ENCODE data around the gene LDLRAD2.

LDLRAD2 gene

GRCh38 chr1:21864730-21865129 is 52.7 kb downstream of the LDLRAD2 start:
- no peak for DNase-seq

GRCh38 chr1:21865609-21865942 is 53.5 kb downstream of the LDLRAD2 start:
- DNase-seq, result no peak

- DNase-seq, result peak; percentile 41
Observed at GRCh38 chr1:21865943-21866706, 54.1 kb downstream of the LDLRAD2 start.

GRCh38 chr1:21866707-21867043 is 54.6 kb downstream of the LDLRAD2 start:
- DNase-seq, result no peak

GRCh38 chr1:21867451-21867996 is 55.5 kb downstream of the LDLRAD2 start:
- DNase-seq, result no peak

- DNase-seq, result no peak
Observed at GRCh38 chr1:21868482-21868881, 56.4 kb downstream of the LDLRAD2 start.

- no peak for DNase-seq
Observed at GRCh38 chr1:21868941-21869454, 56.9 kb downstream of the LDLRAD2 start.

GRCh38 chr1:21869620-21870121 is 57.6 kb downstream of the LDLRAD2 start:
- no peak for DNase-seq

- no peak for DNase-seq
Observed at GRCh38 chr1:21870611-21871010, 58.5 kb downstream of the LDLRAD2 start.

- no peak for DNase-seq
Observed at GRCh38 chr1:21871943-21872342, 59.9 kb downstream of the LDLRAD2 start.

GRCh38 chr1:21872445-21873079 is 60.5 kb downstream of the LDLRAD2 start:
- no peak for DNase-seq

- DNase-seq, result no peak
Observed at GRCh38 chr1:21873174-21873573, 61.1 kb downstream of the LDLRAD2 start.

GRCh38 chr1:21873761-21874160 is 61.7 kb downstream of the LDLRAD2 start:
- no peak for DNase-seq

GRCh38 chr1:21874328-21874727 is 62.3 kb downstream of the LDLRAD2 start:
- no peak for DNase-seq
